Pancreas (tissue), 10 donors: ENCODE measurements around the gene MXRA5. TPM values are rescaled to one million over a fixed set of nuclear protein-coding genes. Genes with fewer than 3 reads are reported as not detected.
"Not testable (repeated sequence)": the region's sequence is repeated elsewhere in the genome, so short reads cannot be mapped to it uniquely, and the experiment has no call there.

ENCODE experiments used
- ATAC-seq, 4 donors: fragments of 200-7000 bp; cut with Tn5 transposase; one replicate each; pipeline versions ENCODE4 v1.8.0 to v1.9.1; 2020; ENCODE audit warnings: mild to moderate bottlenecking in 4 of 4, moderate library complexity in 4 of 4
- DNase-seq, 6 donors: peaks; one replicate each; pipeline ENCODE4 v3.0.0-alpha.2; 2020
- FAIRE-seq: peaks from 2 replicates; lab custom pipeline; 2012; peaks lifted over from hg19 to GRCh38; lab: Jason Lieb, UNC
- H3K27ac ChIP-seq, 4 donors: fragments of 200-600 bp; sonication (generic); 1 replicate in 3 of 4; 2 replicates in 1 of 4; pipeline versions ENCODE4 v1.5.0 to v1.8.0; 2020
- H3K27me3 ChIP-seq, 4 donors: fragments of 200-600 bp; one replicate each; pipeline ENCODE4 v1.8.0; 2021
- H3K36me3 ChIP-seq, 3 donors: fragments of 200-600 bp; sonication (generic) in 1 of 3; one replicate each; pipeline versions ENCODE4 v1.5.0 to v1.8.0; 2020 to 2021
- H3K4me1 ChIP-seq, 3 donors: fragments of 200-600 bp; one replicate each; pipeline ENCODE4 v1.8.0; 2021
- H3K4me3 ChIP-seq, 4 donors: fragments of 200-600 bp; sonication (generic) in 2 of 4; one replicate each; pipeline versions ENCODE4 v1.5.0 to v1.8.0; 2020 to 2021
- H3K9me3 ChIP-seq, 4 donors: fragments of 200-600 bp; one replicate each; pipeline ENCODE4 v1.8.0; 2021
- WGBS, 2 donors: extraction: QIAGEN DNeasy Blood & Tissue Kit; methylation state at CpG; one replicate each; pipeline ENCODE4 v1.1.7; 2013; 5-methylcytosine and 5-hydroxymethylcytosine counted together
- intact Hi-C, 3 donors: fragments of 100-400 bp; cut with DNase I; formaldehyde crosslinking; loops; one replicate each; pipeline versions ENCODE4 v1.11.1 to v1.14.2; 2022
- polyA plus RNA-seq, 2 donors: library from polyadenylated mRNA; stranded (reverse); fragments of 200-250 nt; gene quantifications; one replicate each; pipeline ENCODE4 v1.2.3, GENCODE V29; 2013
- total RNA-seq, 6 donors: library from RNA; stranded (reverse); fragmentation: NEBNext Ultra II Directional in 4 of 6; extraction: Animal tissue kit (Norgen Biotek cat#: 25700) in 4 of 6; gene quantifications; one replicate each; pipeline versions ENCODE4 v1.2.1 to v1.2.4, GENCODE V29; 2021 to 2023
- TF ChIP-seq, protein P1 (sequence below), 4 donors: fragments of 200-600 bp; sonication (generic) in 3 of 4; IDR thresholded peaks; one replicate each; pipeline versions ENCODE4 v1.5.0 to v1.8.0; 2021; ENCODE audit warnings: antibody characterized with exemption in 4 of 4
- donor health status: healthy with polysubstance abuse.
- donor health status: DM: no; HTN: no; CAD: no; lungs with moderate emphysema.
- donor health status: DM: no; HTN: no; CAD: no.
- donor health status: control.
- donor health status: control.
- donor health status: Bipolar disorder and iron deficiency.
- donor health status: DM: yes; HTN: yes; CAD: no.
- donor health status: DM: no; HTN: no; CAD: no.
- donor health status: DM: no; HTN: no; CAD: no.
- donor health status: DM: yes; HTN: yes; CAD: no.

Gene MXRA5
- total and polyA plus RNA-seq, 8 donors, result 0.59 to 34.5 (median 3.9) TPM

DNA sequence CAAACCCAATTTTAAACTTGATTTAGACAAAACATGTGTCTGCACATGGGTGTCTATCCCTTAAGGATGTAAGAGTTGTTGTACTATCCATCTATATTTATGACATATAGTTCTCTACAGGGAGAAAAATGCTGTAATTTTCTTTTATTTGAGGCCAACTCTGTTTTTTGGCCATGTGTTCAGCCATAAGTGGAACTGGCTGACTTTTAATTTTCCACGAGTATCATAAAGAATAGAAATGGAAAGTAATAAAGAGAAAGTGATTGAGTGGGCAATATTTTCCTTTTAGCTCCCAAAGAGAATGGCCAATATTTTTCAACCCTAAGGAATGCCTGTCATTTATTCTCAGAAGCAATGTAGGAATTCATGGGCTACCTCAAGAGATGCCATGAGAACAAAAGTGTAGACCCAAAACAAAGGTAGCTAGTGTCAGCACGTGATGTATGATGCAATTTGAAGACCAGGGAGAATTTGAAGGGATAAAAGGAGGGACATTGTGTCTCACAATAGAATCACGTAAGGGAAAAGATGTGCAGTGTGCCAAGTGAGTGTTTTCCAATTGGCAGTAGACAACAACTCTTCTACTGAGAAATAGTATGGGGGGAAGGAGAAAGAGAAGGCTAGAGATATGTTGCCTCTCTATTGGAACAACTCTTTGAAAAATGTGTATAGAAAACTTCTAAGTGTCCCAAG lies 27.8 kb upstream of the MXRA5 start:
- no peak overlapping the region for H3K27ac ChIP-seq
- H3K4me1 ChIP-seq, result no peaks in the 10 kb centered on the region
- H3K4me3 ChIP-seq, result no peak overlapping the region
- TF ChIP-seq, protein P1, sequence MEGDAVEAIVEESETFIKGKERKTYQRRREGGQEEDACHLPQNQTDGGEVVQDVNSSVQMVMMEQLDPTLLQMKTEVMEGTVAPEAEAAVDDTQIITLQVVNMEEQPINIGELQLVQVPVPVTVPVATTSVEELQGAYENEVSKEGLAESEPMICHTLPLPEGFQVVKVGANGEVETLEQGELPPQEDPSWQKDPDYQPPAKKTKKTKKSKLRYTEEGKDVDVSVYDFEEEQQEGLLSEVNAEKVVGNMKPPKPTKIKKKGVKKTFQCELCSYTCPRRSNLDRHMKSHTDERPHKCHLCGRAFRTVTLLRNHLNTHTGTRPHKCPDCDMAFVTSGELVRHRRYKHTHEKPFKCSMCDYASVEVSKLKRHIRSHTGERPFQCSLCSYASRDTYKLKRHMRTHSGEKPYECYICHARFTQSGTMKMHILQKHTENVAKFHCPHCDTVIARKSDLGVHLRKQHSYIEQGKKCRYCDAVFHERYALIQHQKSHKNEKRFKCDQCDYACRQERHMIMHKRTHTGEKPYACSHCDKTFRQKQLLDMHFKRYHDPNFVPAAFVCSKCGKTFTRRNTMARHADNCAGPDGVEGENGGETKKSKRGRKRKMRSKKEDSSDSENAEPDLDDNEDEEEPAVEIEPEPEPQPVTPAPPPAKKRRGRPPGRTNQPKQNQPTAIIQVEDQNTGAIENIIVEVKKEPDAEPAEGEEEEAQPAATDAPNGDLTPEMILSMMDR (IDR thresholded peaks at IDR 0.05), result no peak
- DNase-seq, result no peak
- no peaks in the 10 kb centered on the region for H3K36me3 ChIP-seq
- intact Hi-C loops, result no loop called here
- no peaks in the 10 kb centered on the region for H3K27me3 ChIP-seq
- no peak for ATAC-seq
- FAIRE-seq, result no peak
- no peaks in the 10 kb centered on the region for H3K9me3 ChIP-seq
- 65 to 83% methylated on average over 3 of the region's 3 CpGs for WGBS, 2 donors

DNA sequence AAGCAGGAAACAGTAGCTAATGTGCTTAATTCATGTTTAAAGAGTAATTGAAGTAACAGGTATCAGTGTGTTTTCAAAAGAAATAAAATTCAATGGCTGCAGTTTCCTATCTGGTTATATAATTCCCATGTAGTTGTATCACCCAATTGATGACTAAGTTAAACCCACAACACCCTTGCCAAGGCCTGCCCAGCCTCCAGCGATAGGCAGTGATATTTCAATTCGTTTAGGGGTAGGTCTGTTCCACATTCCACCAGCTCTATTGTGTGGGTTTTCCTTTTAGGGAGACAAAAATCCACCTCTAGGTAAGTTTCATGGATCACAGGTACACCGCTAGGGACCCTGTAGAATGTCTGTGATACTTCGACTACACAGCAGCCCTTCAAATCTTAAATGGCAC lies 24.7 kb upstream of the MXRA5 start:
- 78 to 79% methylated on average over 4 of the region's 4 CpGs for WGBS, 2 donors

DNA sequence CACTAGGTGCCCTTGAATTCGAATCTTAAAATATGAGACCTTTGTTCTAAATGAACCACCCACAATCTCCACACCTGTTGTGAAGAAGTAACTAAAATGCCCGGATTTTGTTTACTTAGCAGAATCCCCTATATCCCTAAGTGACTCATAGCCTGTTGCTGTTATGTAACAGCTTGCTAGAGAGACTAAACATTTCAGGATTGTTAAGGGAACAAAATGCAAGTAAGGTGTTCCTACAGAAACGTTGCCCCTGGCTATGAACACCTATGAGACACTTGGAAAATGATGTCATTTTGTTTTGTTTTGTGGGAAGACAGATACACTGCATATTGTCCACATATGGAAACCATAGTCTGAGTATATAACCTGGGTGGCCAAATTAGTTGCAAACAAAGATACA lies 24.2 kb upstream of the MXRA5 start:
- WGBS, 2 donors, result 30 to 33% methylated on average over 3 of the region's 3 CpGs
- Histone ChIP-seq H3K9me3 (no peaks in the 10 kb centered on the region), H3K36me3 (no peaks in the 10 kb centered on the region), H3K4me1 (no peaks in the 10 kb centered on the region), H3K4me3 (no peak overlapping the region), H3K27me3 (no peaks in the 10 kb centered on the region), H3K27ac (no peak overlapping the region)
- ATAC-seq, result no peak
- DNase-seq, result no peak
- intact Hi-C loops, result no loop called here
- TF ChIP-seq, protein P1 (IDR thresholded peaks at IDR 0.05), result no peak
- FAIRE-seq, result no peak

More for the DNA sequence above, 24.7 kb upstream of the MXRA5 start:
- TF ChIP-seq, protein P1 (IDR thresholded peaks at IDR 0.05), result no peak
- Histone ChIP-seq H3K4me1 (no peaks in the 10 kb centered on the region), H3K4me3 (no peak overlapping the region), H3K36me3 (no peaks in the 10 kb centered on the region), H3K27ac (no peak overlapping the region), H3K9me3 (no peaks in the 10 kb centered on the region), H3K27me3 (no peaks in the 10 kb centered on the region)
- FAIRE-seq, result no peak
- no peak for ATAC-seq
- DNase-seq, result no peak
- intact Hi-C loops, result no loop called here

DNA sequence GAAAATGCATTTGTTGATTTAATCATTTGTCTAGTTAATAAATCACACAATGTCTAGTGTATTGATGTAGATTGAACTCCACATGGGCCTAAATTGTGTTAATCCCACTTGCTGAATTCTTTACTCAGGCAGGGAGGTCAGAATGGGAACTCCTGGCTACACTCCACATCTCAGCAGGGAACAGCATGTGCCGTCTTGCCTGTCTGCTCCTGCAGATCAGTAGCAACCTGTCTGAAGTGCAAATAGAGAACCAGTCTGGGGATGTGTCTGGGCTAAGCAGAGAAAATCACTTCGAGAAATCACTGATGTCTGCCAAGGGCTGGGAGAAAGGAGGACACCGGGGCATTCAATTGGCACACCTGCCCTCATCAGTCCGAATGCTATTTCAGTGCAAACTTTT lies 16.5 kb upstream of the MXRA5 start:
- H3K27ac ChIP-seq, result no peak overlapping the region
- no peak for ATAC-seq
- no peaks in the 10 kb centered on the region for H3K36me3 ChIP-seq
- no peaks in the 10 kb centered on the region for H3K4me1 ChIP-seq
- no peaks in the 10 kb centered on the region for H3K27me3 ChIP-seq
- WGBS, 2 donors, result 73 to 81% methylated on average over 4 of the region's 4 CpGs
- TF ChIP-seq, protein P1 (IDR thresholded peaks at IDR 0.05), result no peak
- H3K4me3 ChIP-seq, result no peak overlapping the region
- FAIRE-seq, result no peak
- intact Hi-C loops, result no loop called here
- DNase-seq, result no peak
- H3K9me3 ChIP-seq, result no peaks in the 10 kb centered on the region

DNA sequence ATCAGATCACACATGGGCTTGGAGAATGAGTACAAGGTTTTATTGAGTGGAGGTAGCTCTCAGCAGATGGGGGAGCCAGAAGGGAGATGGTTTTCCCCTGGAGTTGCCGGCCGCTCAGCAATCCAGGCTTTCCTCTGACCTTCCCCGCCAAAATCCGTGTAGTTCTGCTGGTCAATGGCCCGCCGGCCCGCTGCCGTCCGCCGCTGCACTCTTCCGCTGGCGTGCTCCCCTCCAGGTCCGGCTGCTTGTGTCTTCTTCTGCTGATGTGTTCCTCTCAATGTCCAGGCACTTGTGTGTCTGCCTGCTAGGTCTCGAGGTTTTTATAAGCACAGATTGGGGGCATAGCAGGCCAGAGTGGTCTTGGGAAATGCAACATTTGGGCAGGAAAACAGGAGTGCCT lies 14.4 kb upstream of the MXRA5 start:
- Histone ChIP-seq H3K36me3 (no peaks in the 10 kb centered on the region), H3K27me3 (no peaks in the 10 kb centered on the region), H3K27ac (no peak overlapping the region), H3K9me3 (no peaks in the 10 kb centered on the region), H3K4me1 (no peaks in the 10 kb centered on the region), H3K4me3 (no peak overlapping the region)
- DNase-seq, result no peak
- intact Hi-C loops, result no loop called here
- no peak for FAIRE-seq
- no peak for ATAC-seq
- TF ChIP-seq, protein P1 (IDR thresholded peaks at IDR 0.05), result no peak
- 66 to 89% methylated on average over 14 of the region's 14 CpGs for WGBS, 2 donors

DNA sequence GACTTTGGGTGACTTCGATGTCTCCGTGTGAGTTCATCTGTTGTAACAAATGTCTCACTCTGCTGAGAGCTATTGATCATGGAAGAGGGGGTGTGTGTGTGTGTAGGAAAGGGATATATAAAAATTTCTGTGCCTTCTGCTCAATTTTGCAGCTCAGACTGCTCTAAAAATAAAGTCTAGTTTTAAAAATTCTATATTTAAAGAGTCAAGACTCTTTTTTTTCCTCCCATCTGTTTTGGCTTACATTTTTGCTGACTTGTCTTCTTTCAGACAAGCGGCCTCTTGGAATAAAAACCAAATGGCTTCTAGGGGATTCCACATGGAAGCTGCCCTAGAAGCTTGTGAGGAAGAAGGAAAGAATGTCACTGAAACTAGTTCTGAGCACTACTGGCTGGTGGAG lies 6.3 kb upstream of the MXRA5 start:
- H3K9me3 ChIP-seq, H3K27me3 ChIP-seq, H3K4me3 ChIP-seq, H3K27ac ChIP-seq, DNase-seq, ATAC-seq, intact Hi-C loops, H3K36me3 ChIP-seq, FAIRE-seq, H3K4me1 ChIP-seq: not testable (repeated sequence)
- WGBS, 2 donors, result 87% methylated on average over 3 of the region's 3 CpGs
